Urinary bladder (tissue), 4 donors: Measurements from ENCODE around the gene BTBD8. TPM values are rescaled to one million over a fixed set of nuclear protein-coding genes. Genes with fewer than 3 reads are reported as not detected.

Experiments
- DNase-seq: peaks from one replicate; pipeline ENCODE4 v3.0.0-alpha.2; 2015; ENCODE audit errors: extremely low spot score
- H3K27ac ChIP-seq: one replicate; pipeline ENCODE4 v1.5.1; 2013; ENCODE audit warnings: low read depth, mild to moderate bottlenecking, moderate library complexity
- H3K36me3 ChIP-seq: one replicate; pipeline ENCODE4 v1.6.1; 2013; ENCODE audit warnings: mild to moderate bottlenecking, moderate library complexity; ENCODE audit not compliant: insufficient read depth
- H3K4me1 ChIP-seq: one replicate; pipeline ENCODE4 v1.6.1; 2013; ENCODE audit warnings: mild to moderate bottlenecking, moderate library complexity; ENCODE audit not compliant: insufficient read depth
- H3K4me3 ChIP-seq: one replicate; pipeline ENCODE4 v1.5.1; 2013; ENCODE audit warnings: low read depth, low read length
- WGBS: extraction: QIAGEN DNeasy Blood & Tissue Kit; methylation state at CpG from one replicate; pipeline ENCODE4 v1.1.7; 2013; 5-methylcytosine and 5-hydroxymethylcytosine counted together
- polyA plus RNA-seq: library from polyadenylated mRNA; stranded (reverse); fragments of 200-250 nt; gene quantifications from one replicate; pipeline ENCODE4 v1.2.3, GENCODE V29; 2013
- total RNA-seq: library from RNA; depleted of rRNA; stranded (reverse); fragments of >200 nt; gene quantifications from one replicate; pipeline ENCODE4 v1.2.3, GENCODE V29; 2014
- donor health status: healthy with polysubstance abuse.
- donor health status: healthy.

Gene BTBD8
- total and polyA plus RNA-seq, 2 donors = 2.0 to 16.1 TPM

DNA sequence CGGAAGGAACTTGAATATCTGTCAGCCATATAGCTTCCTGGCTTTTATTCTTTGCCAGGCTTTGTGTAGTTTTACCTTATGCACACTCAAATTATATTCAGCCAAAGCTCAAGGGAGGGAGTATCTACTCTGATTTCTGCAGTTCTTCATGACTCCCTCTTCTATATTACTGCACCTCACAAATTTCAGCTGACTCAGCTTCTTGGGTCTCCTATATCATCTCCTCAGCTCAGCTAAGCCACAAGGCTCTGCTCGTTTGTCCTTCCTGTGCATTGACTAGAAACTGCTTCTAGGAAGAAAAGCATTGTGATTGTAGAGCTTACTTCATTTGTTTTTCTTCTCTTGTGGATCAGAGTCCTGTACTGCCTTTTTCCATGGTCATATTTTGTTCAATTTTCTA is 37.4 kb downstream of the BTBD8 start:
- DNase-seq = no peak
- WGBS = 60% methylated on average over 2 of the region's 2 CpGs
- Histone ChIP-seq H3K4me3 (no peak overlapping the region), H3K36me3 (no peaks in the 10 kb centered on the region), H3K27ac (no peak overlapping the region), H3K4me1 (no peaks in the 10 kb centered on the region)

DNA sequence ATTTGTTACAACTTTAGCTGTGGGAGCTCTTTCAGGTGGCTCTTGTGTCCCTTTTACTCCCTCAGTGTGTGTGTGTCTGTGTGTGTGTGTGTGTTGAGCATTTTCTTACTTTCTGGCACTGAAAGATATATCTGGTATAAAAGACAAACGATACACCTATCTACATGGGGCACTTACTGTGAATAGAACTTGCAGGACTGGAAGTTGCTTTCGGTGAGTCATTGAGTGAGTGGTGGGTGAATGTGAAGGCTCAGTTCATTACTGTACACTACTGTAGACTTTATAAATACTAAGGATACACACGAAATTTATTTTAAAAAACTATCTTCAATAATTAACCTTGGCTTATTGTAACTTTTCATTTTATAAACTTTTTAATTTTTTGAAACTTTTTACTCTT is 38.7 kb downstream of the BTBD8 start:
- WGBS = 78% methylated on average over 3 of the region's 3 CpGs
- H3K4me1 ChIP-seq = no peaks in the 10 kb centered on the region
- H3K27ac ChIP-seq = no peak overlapping the region
- H3K4me3 ChIP-seq = no peak overlapping the region
- no peak for DNase-seq
- H3K36me3 ChIP-seq = no peaks in the 10 kb centered on the region

DNA sequence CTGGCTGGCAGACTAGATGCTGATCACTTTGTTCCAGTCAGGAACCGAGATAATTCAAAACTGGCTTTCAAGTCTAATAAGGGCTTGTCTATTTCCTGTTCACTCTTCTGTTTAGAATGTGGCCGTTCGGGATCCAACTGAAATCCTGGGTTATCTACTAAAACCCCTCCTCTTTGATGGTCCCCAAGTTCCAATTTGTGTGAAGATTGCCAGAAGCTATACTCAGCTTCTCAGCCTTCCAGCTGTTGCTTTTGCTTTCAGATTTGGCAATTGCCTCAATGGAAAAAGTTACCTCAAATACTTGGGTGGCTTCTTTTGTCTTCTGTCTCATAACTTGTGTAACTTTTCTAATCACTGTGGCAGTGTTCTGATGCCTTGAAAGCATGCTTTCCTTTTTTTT is 43.7 kb downstream of the BTBD8 start:
- Histone ChIP-seq H3K36me3 (no peaks in the 10 kb centered on the region), H3K4me3 (no peak overlapping the region), H3K27ac (no peak overlapping the region), H3K4me1 (no peaks in the 10 kb centered on the region)
- 35% methylated on average over 3 of the region's 3 CpGs for WGBS
- no peak for DNase-seq

DNA sequence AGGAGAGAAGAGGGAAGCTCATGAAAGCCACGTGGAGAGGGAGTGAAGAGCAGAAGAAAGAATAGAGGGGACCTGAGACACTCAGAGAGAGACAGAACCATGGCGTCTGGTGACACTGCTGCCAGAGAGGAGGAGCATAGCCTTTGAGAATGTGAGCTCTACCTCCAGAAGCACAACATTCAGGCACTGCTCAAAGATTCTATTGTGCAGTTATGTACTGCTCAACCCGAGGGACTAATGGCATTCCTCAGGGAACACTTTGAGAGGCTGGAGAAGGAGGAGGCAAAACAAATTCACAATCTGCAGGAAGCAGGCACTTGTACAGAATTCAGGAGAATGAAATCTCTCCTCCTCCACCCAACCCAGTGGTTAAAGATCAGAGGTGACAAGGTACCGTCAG is 45.1 kb downstream of the BTBD8 start:
- Histone ChIP-seq H3K36me3 (no peaks in the 10 kb centered on the region), H3K4me3 (no peak overlapping the region), H3K27ac (no peak overlapping the region), H3K4me1 (no peaks in the 10 kb centered on the region)
- 77% methylated on average over 4 of the region's 4 CpGs for WGBS
- no peak for DNase-seq

DNA sequence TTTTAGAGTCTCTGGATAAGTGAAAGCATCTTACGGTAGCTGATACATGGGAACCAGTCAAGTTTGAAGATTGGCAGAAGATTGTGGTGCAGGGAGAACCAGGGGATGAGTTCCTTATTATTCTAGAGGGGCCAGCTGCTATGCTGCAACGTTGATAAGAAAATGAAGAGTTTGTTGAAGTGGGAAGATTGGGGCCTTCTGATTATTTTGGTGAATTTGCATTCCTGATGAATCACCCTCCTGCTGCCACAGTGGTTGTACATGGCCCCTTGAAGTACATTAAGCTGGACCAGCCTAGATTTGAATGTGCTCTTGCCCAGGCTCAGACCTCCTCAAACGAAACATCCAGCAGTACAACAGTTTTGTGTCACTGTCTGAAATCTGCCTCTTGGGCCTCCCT is 45.9 kb downstream of the BTBD8 start:
- no peaks in the 10 kb centered on the region for H3K36me3 ChIP-seq
- no peak overlapping the region for H3K27ac ChIP-seq
- 86% methylated on average over 3 of the region's 3 CpGs for WGBS
- no peak overlapping the region for H3K4me3 ChIP-seq
- no peak for DNase-seq
- no peaks in the 10 kb centered on the region for H3K4me1 ChIP-seq

DNA sequence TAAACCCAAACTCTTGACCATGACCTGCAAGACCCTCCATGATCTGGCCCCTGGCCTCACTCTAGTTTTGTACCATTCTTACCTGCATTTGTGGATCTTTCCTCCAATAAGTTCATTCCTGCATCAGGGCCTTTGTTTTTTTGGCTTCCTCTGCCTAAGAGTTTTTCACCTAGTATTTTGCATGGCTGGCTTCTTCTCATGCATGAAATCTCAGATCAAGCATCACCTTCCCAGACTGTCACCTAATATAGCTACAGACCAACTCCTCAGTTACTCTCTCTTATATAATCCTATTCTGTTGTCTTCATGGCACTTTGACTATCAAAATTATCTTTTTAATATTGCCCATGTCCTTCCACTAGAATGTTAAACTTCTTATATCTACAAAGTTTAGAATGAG is 54.2 kb downstream of the BTBD8 start:
- no peak for DNase-seq

DNA sequence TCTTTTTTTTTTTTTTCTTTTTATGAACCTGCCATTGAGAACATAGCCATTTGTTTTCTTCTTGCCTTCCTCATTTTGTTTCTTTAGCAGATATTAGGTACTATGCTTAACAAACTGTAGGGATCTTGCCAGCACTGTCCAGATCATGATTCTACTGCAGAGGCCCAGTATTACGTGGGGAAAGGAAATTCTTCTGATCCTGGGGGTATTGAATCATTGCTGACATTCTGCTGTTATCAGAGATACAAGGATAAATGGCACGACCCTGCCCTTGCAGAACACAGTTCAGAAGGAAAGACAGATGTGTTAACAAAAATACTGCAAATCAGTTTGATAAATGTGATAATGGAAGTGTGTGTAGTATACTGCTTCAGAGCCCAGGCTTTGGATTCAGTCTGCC is 56.2 kb downstream of the BTBD8 start:
- Histone ChIP-seq H3K4me3 (no peak overlapping the region), H3K27ac (no peak overlapping the region), H3K36me3 (no peaks in the 10 kb centered on the region), H3K4me1 (no peaks in the 10 kb centered on the region)
- 60% methylated on average over 2 of the region's 2 CpGs for WGBS
- DNase-seq = no peak

More for the DNA sequence above, 54.2 kb downstream of the BTBD8 start:
- H3K36me3 ChIP-seq = no peaks in the 10 kb centered on the region
- H3K4me1 ChIP-seq = no peaks in the 10 kb centered on the region
- H3K27ac ChIP-seq = no peak overlapping the region
- no peak overlapping the region for H3K4me3 ChIP-seq

DNA sequence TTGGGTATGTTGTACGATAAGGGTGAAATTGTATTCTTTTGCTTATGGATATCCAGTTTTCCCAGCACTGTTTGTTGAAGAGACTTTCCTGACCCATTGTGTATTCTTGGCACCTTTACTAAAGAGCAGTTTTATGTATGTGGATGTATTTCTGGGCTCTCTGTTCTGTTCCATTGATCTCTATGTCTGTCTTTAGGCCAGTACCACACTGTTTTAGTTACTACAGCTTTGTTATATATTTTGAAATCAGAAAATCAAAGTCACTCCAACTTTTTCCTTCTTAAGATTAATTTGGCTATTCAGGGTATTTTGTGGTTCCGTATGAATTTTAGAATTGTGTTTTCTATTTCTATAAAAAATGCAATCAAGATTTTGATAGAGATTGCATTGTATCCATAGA is 74.8 kb downstream of the BTBD8 start:
- Histone ChIP-seq H3K4me1 (no peaks in the 10 kb centered on the region), H3K27ac (no peak overlapping the region), H3K4me3 (no peak overlapping the region), H3K36me3 (peaks cover 3% of the 10 kb centered on the region)
- WGBS = 98% methylated on average over 2 of the region's 2 CpGs
- no peak for DNase-seq

DNA sequence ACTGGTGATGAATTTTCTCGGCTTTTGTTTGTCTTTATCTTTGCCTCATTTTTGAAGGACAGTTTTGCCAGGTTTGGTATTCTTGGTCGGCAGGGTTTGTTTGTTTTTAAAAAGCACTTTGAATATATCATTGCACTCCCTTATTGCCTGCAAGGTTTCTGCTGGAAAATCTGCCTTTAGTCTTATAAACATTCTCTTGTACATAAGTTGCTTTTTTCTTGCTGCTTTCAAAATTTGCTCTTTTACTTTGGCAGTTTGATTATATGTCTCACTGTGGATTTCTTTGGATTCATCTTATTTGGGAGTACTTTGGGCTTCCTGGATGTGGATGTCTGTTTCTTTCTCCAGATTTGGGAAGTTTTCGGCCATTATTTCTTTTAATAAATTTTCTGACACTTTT is 79.4 kb downstream of the BTBD8 start:
- Histone ChIP-seq H3K27ac (no peak overlapping the region), H3K4me3 (no peak overlapping the region), H3K36me3 (peaks cover 4% of the 10 kb centered on the region), H3K4me1 (no peaks in the 10 kb centered on the region)
- DNase-seq = no peak
- 89% methylated on average over 3 of the region's 3 CpGs for WGBS

DNA sequence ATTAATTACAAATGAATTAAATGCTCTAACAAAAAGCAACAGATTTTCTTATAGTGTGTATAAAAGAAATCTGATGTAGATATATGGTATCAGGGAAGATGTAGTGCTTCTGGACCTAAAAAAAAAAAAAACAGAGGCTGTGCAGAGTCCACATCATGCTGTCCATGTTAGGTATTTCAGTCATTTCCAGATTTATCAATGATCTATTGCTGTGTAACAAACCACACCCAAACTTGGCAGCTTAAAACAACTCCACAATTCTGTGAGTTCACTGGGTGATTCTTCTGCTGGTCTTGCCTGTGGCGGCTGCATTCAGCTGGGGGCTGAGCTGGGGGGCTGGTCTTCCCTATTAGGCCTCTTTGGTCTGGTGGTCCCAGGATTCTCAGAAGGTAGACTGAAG is 85.2 kb downstream of the BTBD8 start:
- Histone ChIP-seq H3K4me1 (no peaks in the 10 kb centered on the region), H3K27ac (no peak overlapping the region), H3K4me3 (no peak overlapping the region), H3K36me3 (peaks cover 3% of the 10 kb centered on the region)
- DNase-seq = no peak
- WGBS = 83% methylated on average over 1 of the region's 1 CpG

DNA sequence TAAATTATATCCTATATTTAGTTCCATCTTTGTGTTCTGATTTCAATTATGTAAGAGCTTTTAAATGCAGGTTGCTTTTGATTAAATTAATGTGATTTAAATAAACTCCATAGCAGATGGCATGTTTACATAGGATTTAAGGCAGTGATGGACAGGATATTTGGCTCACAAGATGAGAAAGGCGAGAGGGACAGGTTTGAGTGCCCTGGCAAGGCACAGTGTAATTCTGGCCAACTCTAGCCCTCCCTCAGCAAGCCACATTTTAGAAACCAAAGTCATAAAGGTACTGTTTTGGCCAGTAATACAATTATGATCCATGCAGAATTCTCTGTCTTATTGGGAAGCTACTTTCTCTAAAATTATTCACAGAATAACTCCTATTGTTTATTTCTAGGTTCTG is 87.0 kb downstream of the BTBD8 start:
- H3K4me3 ChIP-seq = no peak overlapping the region
- 92% methylated on average over 1 of the region's 1 CpG for WGBS

DNA sequence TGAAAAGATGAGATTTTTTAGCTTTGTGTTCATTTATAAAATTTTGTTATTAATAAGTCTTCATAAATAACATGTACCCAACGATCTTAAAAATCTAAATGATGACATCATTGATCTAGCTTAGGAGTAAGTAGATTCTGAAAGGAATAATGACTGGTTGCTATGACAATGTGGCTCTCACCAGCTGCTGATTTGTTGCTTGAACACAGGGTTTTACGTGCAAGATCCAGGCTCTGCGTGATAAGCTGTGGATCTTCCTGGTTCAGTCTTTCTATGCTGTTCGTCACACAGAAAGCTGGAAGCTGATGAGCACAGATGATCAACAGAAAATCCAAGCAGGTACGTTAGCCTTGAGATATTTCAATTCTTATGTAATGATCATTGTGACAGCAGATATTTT is 88.5 kb downstream of the BTBD8 start:
- no peak overlapping the region for H3K27ac ChIP-seq
- no peaks in the 10 kb centered on the region for H3K36me3 ChIP-seq
- WGBS = 38% methylated on average over 5 of the region's 5 CpGs

More for the DNA sequence above, 87.0 kb downstream of the BTBD8 start:
- DNase-seq = no peak
- Histone ChIP-seq H3K27ac (no peak overlapping the region), H3K36me3 (no peaks in the 10 kb centered on the region), H3K4me1 (no peaks in the 10 kb centered on the region)

DNA sequence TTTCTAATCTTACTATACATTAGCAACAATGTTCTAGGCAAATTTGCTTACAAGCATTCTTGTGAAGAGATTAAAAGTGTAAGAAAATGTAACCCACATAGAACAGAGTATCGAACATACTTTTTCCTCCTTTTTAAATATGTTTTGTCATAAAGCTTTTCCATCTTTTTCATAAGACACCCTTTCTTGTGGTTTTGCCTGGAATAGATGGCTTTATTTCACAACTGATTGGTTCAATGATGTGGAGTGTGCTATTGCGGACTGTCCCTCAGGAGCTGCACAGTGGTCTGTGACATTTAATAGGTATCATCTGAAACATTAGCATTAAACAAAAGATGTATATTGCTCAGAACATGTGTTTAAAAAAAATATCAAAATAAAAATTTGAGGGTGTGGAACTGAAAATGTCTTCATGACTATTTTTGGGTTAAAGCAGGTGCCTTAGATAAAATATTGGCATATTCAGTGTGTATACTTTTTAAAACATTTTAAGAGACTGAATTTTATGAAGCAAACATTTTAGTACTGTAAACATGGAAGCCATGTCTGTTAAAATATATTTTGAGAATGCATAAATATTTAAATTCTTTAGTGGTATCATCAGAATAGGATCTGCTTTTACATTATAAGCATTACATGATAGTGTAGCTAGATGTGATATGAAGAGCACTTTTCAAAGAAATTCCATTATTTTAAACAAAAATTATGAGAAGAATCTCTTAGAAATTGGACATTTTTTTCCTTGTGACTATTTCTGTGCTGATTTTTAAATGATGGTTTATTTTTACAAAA is 89.3 kb downstream of the BTBD8 start:
- Histone ChIP-seq H3K36me3 (no peaks in the 10 kb centered on the region), H3K4me1 (no peaks in the 10 kb centered on the region), H3K27ac (no peak overlapping the region), H3K4me3 (no peak overlapping the region)
- 82% methylated on average over 2 of the region's 2 CpGs for WGBS
- no peak for DNase-seq

More for the DNA sequence above, 88.5 kb downstream of the BTBD8 start:
- no peak overlapping the region for H3K4me3 ChIP-seq
- DNase-seq = peak; percentile 15
- H3K4me1 ChIP-seq = no peaks in the 10 kb centered on the region

DNA sequence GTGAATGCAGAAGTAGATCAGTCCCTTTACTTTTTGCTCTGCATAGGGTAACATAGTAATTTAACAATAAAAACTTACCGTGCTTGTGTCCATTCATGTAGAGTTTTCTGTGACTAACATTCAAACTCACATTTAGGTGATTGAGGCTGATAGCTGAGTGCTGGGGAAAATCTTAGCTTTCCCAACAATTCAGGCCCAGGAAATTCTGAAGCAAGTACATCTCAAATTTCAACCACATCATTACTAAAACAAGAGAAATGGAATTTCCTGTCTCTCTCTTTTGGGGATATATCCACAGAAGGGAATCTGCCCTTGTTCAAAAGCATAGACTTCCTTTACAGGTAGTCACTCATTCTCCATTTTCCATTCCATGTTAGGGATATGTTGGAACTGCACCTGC is 104.5 kb downstream of the BTBD8 start:
- no peak overlapping the region for H3K27ac ChIP-seq
- H3K4me1 ChIP-seq = no peaks in the 10 kb centered on the region
- no peak for DNase-seq
- peaks cover 2% of the 10 kb centered on the region for H3K36me3 ChIP-seq
- H3K4me3 ChIP-seq = no peak overlapping the region
- 79% methylated on average over 1 of the region's 1 CpG for WGBS

DNA sequence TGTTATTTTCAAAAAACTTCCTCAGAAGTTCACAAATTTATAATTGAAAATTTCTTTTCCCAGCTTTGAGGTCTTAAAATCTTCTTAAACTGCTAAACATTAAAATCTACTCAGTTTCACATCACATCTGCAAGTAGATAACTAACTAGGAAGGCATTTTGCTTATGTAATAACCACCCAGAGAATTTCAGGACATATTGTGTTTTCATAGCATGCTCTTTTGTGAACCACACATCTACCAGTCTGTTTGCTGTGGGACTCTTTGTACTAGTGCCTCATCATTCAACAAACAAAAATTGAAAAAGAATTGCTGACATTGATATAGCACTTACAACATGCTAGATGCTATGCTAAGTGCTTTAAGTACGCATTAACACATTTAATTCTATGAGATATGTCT is 105.9 kb downstream of the BTBD8 start:
- DNase-seq = no peak
- WGBS = 95% methylated on average over 1 of the region's 1 CpG
- Histone ChIP-seq H3K36me3 (peaks cover 2% of the 10 kb centered on the region), H3K27ac (no peak overlapping the region), H3K4me3 (no peak overlapping the region), H3K4me1 (no peaks in the 10 kb centered on the region)
